Measurements from ENCODE around the gene ERC1.
"Not testable (repeated sequence)": the region's sequence is repeated elsewhere in the genome, so short reads cannot be mapped to it uniquely, and the experiment has no call there.

The ERC1 gene

GRCh38 chr12:1080520-1081223, 89.6 kb downstream of the ERC1 start:
- DNase-seq: no peak

- DNase-seq: no peak
Observed at GRCh38 chr12:1083151-1083888, 92.3 kb downstream of the ERC1 start.

- DNase-seq: no peak
Observed at GRCh38 chr12:1083889-1084262, 92.9 kb downstream of the ERC1 start.

GRCh38 chr12:1091350-1091749, 100.3 kb downstream of the ERC1 start:
- no peak for DNase-seq

- no peak for DNase-seq
Observed at GRCh38 chr12:1093166-1093751, 102.2 kb downstream of the ERC1 start.

- no peak for DNase-seq
Observed at GRCh38 chr12:1094714-1095113, 103.7 kb downstream of the ERC1 start.

GRCh38 chr12:1099158-1099557, 108.1 kb downstream of the ERC1 start:
- DNase-seq: peak; percentile 26

GRCh38 chr12:1099618-1100017, 108.6 kb downstream of the ERC1 start:
- DNase-seq: not testable (repeated sequence)

GRCh38 chr12:1102115-1102514, 111.1 kb downstream of the ERC1 start:
- no peak for DNase-seq

GRCh38 chr12:1102791-1103450, 111.9 kb downstream of the ERC1 start:
- DNase-seq: no peak

GRCh38 chr12:1103632-1104031, 112.6 kb downstream of the ERC1 start:
- no peak for DNase-seq

- DNase-seq: no peak
Observed at GRCh38 chr12:1104088-1104800, 113.2 kb downstream of the ERC1 start.

GRCh38 chr12:1107669-1108068, 116.6 kb downstream of the ERC1 start:
- DNase-seq: no peak

GRCh38 chr12:1108276-1108675, 117.3 kb downstream of the ERC1 start:
- no peak for DNase-seq

- DNase-seq: no peak
Observed at GRCh38 chr12:1115484-1116231, 124.6 kb downstream of the ERC1 start.

- DNase-seq: no peak
Observed at GRCh38 chr12:1117371-1117770, 126.3 kb downstream of the ERC1 start.

GRCh38 chr12:1117970-1118563, 127.0 kb downstream of the ERC1 start:
- DNase-seq: peak; percentile 47

GRCh38 chr12:1122786-1123185, 131.8 kb downstream of the ERC1 start:
- peak; percentile 4 for DNase-seq

- no peak for DNase-seq
Observed at GRCh38 chr12:1126091-1126490, 135.1 kb downstream of the ERC1 start.

GRCh38 chr12:1127021-1127420, 136.0 kb downstream of the ERC1 start:
- no peak for DNase-seq

GRCh38 chr12:1130164-1130563, 139.1 kb downstream of the ERC1 start:
- DNase-seq: no peak

- DNase-seq: no peak
Observed at GRCh38 chr12:1130571-1130970, 139.5 kb downstream of the ERC1 start.

All from stimulated activated naive CD4-positive, alpha-beta T cell treated with Interleukin-2 at 50 U/mL for 16 hours (primary cell).